SHP77 (cell line): Measurements from ENCODE around the gene PABPC1L2B.
"Not testable (repeated sequence)": the region's sequence is repeated elsewhere in the genome, so short reads cannot be mapped to it uniquely, and the experiment has no call there.

Source experiments
- DNase-seq, 2 experiments: peaks; one replicate each; lab custom pipeline; 2025; lab: John Stamatoyannopoulos, UW

PABPC1L2B gene

GRCh38 chrX:73002733-73003132, at the start of gene PABPC1L2B:
Gene PABPC1L2B, plus strand, starts transcription at chrX:73002939. Its CDS starts 704 bp downstream, at chrX:73003643.
- DNase-seq: not testable (repeated sequence)

GRCh38 chrX:72959971-72960370, 42.8 kb upstream of the PABPC1L2B start:
- DNase-seq: not testable (repeated sequence)

- not testable (repeated sequence) for DNase-seq
These were observed 30.9 kb upstream of the PABPC1L2B start for GRCh38 chrX:72971859-72972258.

- DNase-seq: not testable (repeated sequence)
These were observed 27.9 kb upstream of the PABPC1L2B start for GRCh38 chrX:72974885-72975284.

GRCh38 chrX:72980894-72981469, 21.8 kb upstream of the PABPC1L2B start:
- not testable (repeated sequence) for DNase-seq

- DNase-seq: not testable (repeated sequence)
These were observed 1.3 kb downstream of the PABPC1L2B start for GRCh38 chrX:73004032-73004431.

GRCh38 chrX:73021361-73022092, 18.8 kb downstream of the PABPC1L2B start:
- DNase-seq: no peak

- DNase-seq: not testable (repeated sequence)
These were observed 19.3 kb downstream of the PABPC1L2B start for GRCh38 chrX:73022093-73022445.

- no peak for DNase-seq
These were observed 26.1 kb downstream of the PABPC1L2B start for GRCh38 chrX:73028876-73029275.
